Activated CD4-positive, alpha-beta memory T cell treated with anti-CD3 and anti-CD28 coated beads, Interleukin-2, amount 10 ng/mL, durations not matched to agents 7 days and 5 days (primary cell): ENCODE data around the gene OR51A2. TPM values are rescaled to one million over a fixed set of nuclear protein-coding genes. Genes with fewer than 3 reads are reported as not detected.
"Not testable (repeated sequence)": the region's sequence is repeated elsewhere in the genome, so short reads cannot be mapped to it uniquely, and the experiment has no call there.

Source experiments
- CTCF ChIA-PET: fragments of 350-600 bp; sonication (Branson Sonifier 250); formaldehyde crosslinking; loops from one replicate; lab custom pipeline; 2021; ENCODE audit warnings: antibody characterized with exemption, inconsistent platforms; lab: Charles Lee
- POLR2A ChIA-PET: fragments of 350-600 bp; sonication (Branson Sonifier 250); formaldehyde crosslinking; loops from one replicate; lab custom pipeline; 2021; ENCODE audit warnings: antibody characterized with exemption; lab: Charles Lee
- DNase-seq: peaks from one replicate; pipeline ENCODE4 v3.0.0-alpha.2; 2020
- H3K27ac Mint-ChIP-seq: one replicate; pipeline ENCODE4 v1.8.0; 2021; ENCODE audit warnings: mild to moderate bottlenecking, mixed read lengths
- H3K27me3 Mint-ChIP-seq: one replicate; pipeline ENCODE4 v1.8.0; 2021; ENCODE audit warnings: mixed read lengths
- H3K36me3 Mint-ChIP-seq: one replicate; pipeline ENCODE4 v1.8.0; 2021; ENCODE audit warnings: low read depth, mixed read lengths
- H3K4me1 Mint-ChIP-seq: one replicate; pipeline ENCODE4 v1.8.0; 2021; ENCODE audit warnings: mixed read lengths
- H3K4me3 Mint-ChIP-seq: one replicate; pipeline ENCODE4 v1.8.0; 2021; ENCODE audit warnings: mild to moderate bottlenecking, mixed read lengths
- H3K9me3 Mint-ChIP-seq: one replicate; pipeline ENCODE4 v1.8.0; 2021; ENCODE audit warnings: mixed read lengths
- total RNA-seq, 2 experiments: library from RNA; stranded (reverse); gene quantifications; one replicate each; pipeline ENCODE4 v1.2.3, GENCODE V29; 2021

Gene OR51A2
- not detected for total RNA-seq

GRCh38 chr11:4955613-4956012 is at the start of gene OR51A2:
TSS of gene OR51A2 (minus strand) at chr11:4955713. CDS start at chr11:4955713, 0 bp downstream.
- CTCF ChIA-PET, DNase-seq, POLR2A ChIA-PET, H3K4me3 Mint-ChIP-seq, H3K4me1 Mint-ChIP-seq, H3K36me3 Mint-ChIP-seq, H3K9me3 Mint-ChIP-seq, H3K27ac Mint-ChIP-seq, H3K27me3 Mint-ChIP-seq: not testable (repeated sequence)

- Mint-ChIP-seq H3K27me3 (no peaks in the 10 kb centered on the region), H3K36me3 (no peaks in the 10 kb centered on the region), H3K4me3 (no peak overlapping the region), H3K4me1 (no peaks in the 10 kb centered on the region), H3K9me3 (no peaks in the 10 kb centered on the region), H3K27ac (no peak overlapping the region)
- peak; percentile 31 for DNase-seq
- POLR2A ChIA-PET: no interaction called here
- CTCF ChIA-PET: interaction anchor here (1.6 kb wide), 1 partner anchor 12 kb away, joined by 3 read pairs; no protein-coding TSS in a partner anchor
Observed at GRCh38 chr11:5004424-5005274, 49.1 kb upstream of the OR51A2 start.

- no peak for DNase-seq
- Mint-ChIP-seq H3K27ac (no peak within 1 kb of the TSS), H3K4me3 (no peak within 1 kb of the TSS), H3K27me3 (no peaks in the 10 kb centered on the region), H3K36me3 (no peaks in the 10 kb centered on the region), H3K4me1 (no peaks in the 10 kb centered on the region), H3K9me3 (no peaks in the 10 kb centered on the region)
- ChIA-PET POLR2A (no interaction called here), CTCF (no interaction called here)
Observed at GRCh38 chr11:4994551-4994950, 39.0 kb upstream of the OR51A2 start, which contains the start of gene OR51L1. TSS of gene OR51L1 (plus strand) at chr11:4994851. CDS start at chr11:4998983, 4,132 bp downstream.

GRCh38 chr11:4991060-4991459 is 35.5 kb upstream of the OR51A2 start:
- Mint-ChIP-seq H3K4me3 (no peak overlapping the region), H3K9me3 (no peaks in the 10 kb centered on the region), H3K36me3 (no peaks in the 10 kb centered on the region), H3K4me1 (no peaks in the 10 kb centered on the region), H3K27me3 (no peaks in the 10 kb centered on the region), H3K27ac (no peak overlapping the region)
- no peak for DNase-seq
- CTCF ChIA-PET: no interaction called here
- POLR2A ChIA-PET: no interaction called here

- CTCF ChIA-PET: no interaction called here
Observed at GRCh38 chr11:4983841-4984240, 28.3 kb upstream of the OR51A2 start.

GRCh38 chr11:4982678-4983077 is 27.2 kb upstream of the OR51A2 start:
- ChIA-PET CTCF (no interaction called here), POLR2A (no interaction called here)
- H3K4me1 Mint-ChIP-seq: no peaks in the 10 kb centered on the region
- DNase-seq: no peak
- H3K27ac Mint-ChIP-seq: no peak overlapping the region
- H3K27me3 Mint-ChIP-seq: no peaks in the 10 kb centered on the region
- no peaks in the 10 kb centered on the region for H3K36me3 Mint-ChIP-seq
- H3K9me3 Mint-ChIP-seq: no peaks in the 10 kb centered on the region
- no peak overlapping the region for H3K4me3 Mint-ChIP-seq

More at GRCh38 chr11:4983841-4984240, 28.3 kb upstream of the OR51A2 start:
- Mint-ChIP-seq H3K9me3 (no peaks in the 10 kb centered on the region), H3K27ac (no peak overlapping the region), H3K4me3 (no peak overlapping the region), H3K27me3 (no peaks in the 10 kb centered on the region), H3K4me1 (no peaks in the 10 kb centered on the region), H3K36me3 (no peaks in the 10 kb centered on the region)
- no peak for DNase-seq
- POLR2A ChIA-PET: no interaction called here

GRCh38 chr11:4979036-4979435 is 23.5 kb upstream of the OR51A2 start:
- DNase-seq: no peak
- Mint-ChIP-seq H3K27me3 (no peaks in the 10 kb centered on the region), H3K9me3 (peaks cover 2% of the 10 kb centered on the region), H3K36me3 (no peaks in the 10 kb centered on the region), H3K27ac (no peak overlapping the region), H3K4me3 (no peak overlapping the region), H3K4me1 (no peaks in the 10 kb centered on the region)
- POLR2A ChIA-PET: no interaction called here
- CTCF ChIA-PET: no interaction called here

- H3K4me1 Mint-ChIP-seq: no peaks in the 10 kb centered on the region
- H3K4me3 Mint-ChIP-seq: no peak overlapping the region
- no peaks in the 10 kb centered on the region for H3K36me3 Mint-ChIP-seq
- H3K27ac Mint-ChIP-seq: no peak overlapping the region
- peaks cover 2% of the 10 kb centered on the region for H3K9me3 Mint-ChIP-seq
- ChIA-PET CTCF (no interaction called here), POLR2A (no interaction called here)
- DNase-seq: no peak
- no peaks in the 10 kb centered on the region for H3K27me3 Mint-ChIP-seq
Observed at GRCh38 chr11:4975436-4975835, 19.9 kb upstream of the OR51A2 start.

- CTCF ChIA-PET: no interaction called here
- H3K27ac Mint-ChIP-seq: no peak overlapping the region
- H3K27me3 Mint-ChIP-seq: no peaks in the 10 kb centered on the region
- H3K4me3 Mint-ChIP-seq: no peak overlapping the region
- POLR2A ChIA-PET: no interaction called here
- H3K9me3 Mint-ChIP-seq: peaks cover 2% of the 10 kb centered on the region
- no peak for DNase-seq
- H3K36me3 Mint-ChIP-seq: no peaks in the 10 kb centered on the region
- H3K4me1 Mint-ChIP-seq: no peaks in the 10 kb centered on the region
Observed at GRCh38 chr11:4962816-4963215, 7.3 kb upstream of the OR51A2 start.

GRCh38 chr11:4960877-4961276 is 5.4 kb upstream of the OR51A2 start:
- Mint-ChIP-seq H3K27me3 (no peaks in the 10 kb centered on the region), H3K27ac (no peak overlapping the region), H3K4me3 (no peak overlapping the region), H3K4me1 (no peaks in the 10 kb centered on the region), H3K9me3 (peaks cover 2% of the 10 kb centered on the region), H3K36me3 (no peaks in the 10 kb centered on the region)
- POLR2A ChIA-PET: no interaction called here
- CTCF ChIA-PET: no interaction called here
- DNase-seq: no peak

GRCh38 chr11:4957396-4957795 is 1.9 kb upstream of the OR51A2 start:
- CTCF ChIA-PET: no interaction called here
- DNase-seq: no peak
- Mint-ChIP-seq H3K27me3 (no peaks in the 10 kb centered on the region), H3K36me3 (no peaks in the 10 kb centered on the region), H3K4me3 (no peak overlapping the region), H3K4me1 (no peaks in the 10 kb centered on the region), H3K27ac (no peak overlapping the region), H3K9me3 (peaks cover 2% of the 10 kb centered on the region)
- POLR2A ChIA-PET: no interaction called here

GRCh38 chr11:4947505-4947904 is 8.0 kb downstream of the OR51A2 start, which contains the start of gene OR51A4:
TSS of gene OR51A4 (minus strand) at chr11:4947605. CDS start at chr11:4947100, 505 bp downstream.
- Mint-ChIP-seq H3K36me3 (no peaks in the 10 kb centered on the region), H3K4me1 (no peaks in the 10 kb centered on the region), H3K4me3 (no peak within 1 kb of the TSS), H3K27ac (no peak within 1 kb of the TSS), H3K27me3 (no peaks in the 10 kb centered on the region), H3K9me3 (no peaks in the 10 kb centered on the region)
- ChIA-PET POLR2A (no interaction called here), CTCF (no interaction called here)
- DNase-seq: no peak

GRCh38 chr11:4936745-4937144 is 18.8 kb downstream of the OR51A2 start:
- Mint-ChIP-seq H3K4me1 (no peaks in the 10 kb centered on the region), H3K27ac (no peak overlapping the region), H3K4me3 (no peak overlapping the region), H3K27me3 (no peaks in the 10 kb centered on the region), H3K9me3 (peaks cover 2% of the 10 kb centered on the region), H3K36me3 (no peaks in the 10 kb centered on the region)
- ChIA-PET CTCF (no interaction called here), POLR2A (no interaction called here)
- no peak for DNase-seq

- POLR2A ChIA-PET: no interaction called here
- Mint-ChIP-seq H3K4me1 (no peaks in the 10 kb centered on the region), H3K9me3 (peaks cover 2% of the 10 kb centered on the region), H3K4me3 (no peak overlapping the region), H3K27ac (no peak overlapping the region), H3K27me3 (no peaks in the 10 kb centered on the region), H3K36me3 (no peaks in the 10 kb centered on the region)
- CTCF ChIA-PET: no interaction called here
- no peak for DNase-seq
Observed at GRCh38 chr11:4932751-4933150, 22.8 kb downstream of the OR51A2 start.
